Measurements from ENCODE around the gene ZNF652.
A peak's percentile ranks its signal among the peaks of the same experiment; 100 is the strongest.
"Not testable (repeated sequence)": the region's sequence is repeated elsewhere in the genome, so short reads cannot be mapped to it uniquely, and the experiment has no call there.

Gene ZNF652

GRCh38 chr17:49369760-49370159 is 7.7 kb upstream of the ZNF652 start:
- H3K4me3 ChIP-seq (ENCODE audit: low read length in 2 of 2), result no peak overlapping the region
- no peaks in the 10 kb centered on the region for H3K9me3 ChIP-seq (ENCODE audit: control insufficient read depth in 2 of 2, low read length in 2 of 2)
- no peaks in the 10 kb centered on the region for H3K27me3 ChIP-seq (ENCODE audit: control insufficient read depth in 1 of 2, insufficient read depth in 2 of 2, low read length in 2 of 2)
- no peaks in the 10 kb centered on the region for H3K36me3 ChIP-seq (ENCODE audit: control insufficient read depth in 2 of 2, insufficient read depth in 2 of 2, low read length in 2 of 2)
- H3K9ac ChIP-seq (ENCODE audit: low read length in 2 of 2), result no peak overlapping the region
- H3K27ac ChIP-seq (ENCODE audit: low read length), result no peak overlapping the region
- no peaks in the 10 kb centered on the region for H3K4me1 ChIP-seq (ENCODE audit: control insufficient read depth, insufficient read depth, low read length)

DNA sequence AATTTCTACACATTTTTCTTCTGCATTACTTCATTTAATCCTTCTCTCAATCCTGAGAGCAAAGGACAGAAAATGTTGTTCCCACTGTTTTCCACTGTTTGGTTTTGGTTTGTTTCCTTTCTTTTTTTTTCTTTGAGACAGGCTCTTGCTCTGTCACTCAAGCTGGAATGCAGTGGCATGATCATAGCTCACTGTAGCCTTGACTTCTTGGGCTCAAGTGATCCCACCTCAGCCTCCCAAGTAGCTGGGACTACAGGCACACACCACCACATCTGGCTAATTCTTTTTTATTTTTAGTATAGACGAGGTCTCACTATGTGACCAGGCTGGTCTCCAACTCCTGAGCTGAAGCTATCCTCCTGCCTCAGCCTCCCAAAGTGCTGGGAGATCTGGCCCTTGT is 7.0 kb upstream of the ZNF652 start:
- Histone ChIP-seq H3K4me3 (ENCODE audit: low read length in 2 of 2) (no peak overlapping the region), H3K4me1 (ENCODE audit: control insufficient read depth, insufficient read depth, low read length) (no peaks in the 10 kb centered on the region), H3K9ac (ENCODE audit: low read length in 2 of 2) (no peak overlapping the region)

GRCh38 chr17:49365667-49366066 is 3.6 kb upstream of the ZNF652 start:
- Histone ChIP-seq H3K27ac (ENCODE audit: low read length) (no peak overlapping the region), H3K4me3 (ENCODE audit: low read length in 2 of 2) (no peak overlapping the region), H3K4me1 (ENCODE audit: control insufficient read depth, insufficient read depth, low read length) (peaks cover 10% of the 10 kb centered on the region), H3K9me3 (ENCODE audit: control insufficient read depth in 2 of 2, low read length in 2 of 2) (no peaks in the 10 kb centered on the region), H3K36me3 (ENCODE audit: control insufficient read depth in 2 of 2, insufficient read depth in 2 of 2, low read length in 2 of 2) (no peaks in the 10 kb centered on the region), H3K27me3 (ENCODE audit: control insufficient read depth in 1 of 2, insufficient read depth in 2 of 2, low read length in 2 of 2) (no peaks in the 10 kb centered on the region), H3K9ac (ENCODE audit: low read length in 2 of 2) (no peak overlapping the region)

More for the DNA sequence above, 7.0 kb upstream of the ZNF652 start:
- H3K36me3 ChIP-seq (ENCODE audit: control insufficient read depth in 2 of 2, insufficient read depth in 2 of 2, low read length in 2 of 2), result no peaks in the 10 kb centered on the region
- H3K27ac ChIP-seq (ENCODE audit: low read length), result no peak overlapping the region
- no peaks in the 10 kb centered on the region for H3K9me3 ChIP-seq (ENCODE audit: control insufficient read depth in 2 of 2, low read length in 2 of 2)
- H3K27me3 ChIP-seq (ENCODE audit: control insufficient read depth in 1 of 2, insufficient read depth in 2 of 2, low read length in 2 of 2), result no peaks in the 10 kb centered on the region

DNA sequence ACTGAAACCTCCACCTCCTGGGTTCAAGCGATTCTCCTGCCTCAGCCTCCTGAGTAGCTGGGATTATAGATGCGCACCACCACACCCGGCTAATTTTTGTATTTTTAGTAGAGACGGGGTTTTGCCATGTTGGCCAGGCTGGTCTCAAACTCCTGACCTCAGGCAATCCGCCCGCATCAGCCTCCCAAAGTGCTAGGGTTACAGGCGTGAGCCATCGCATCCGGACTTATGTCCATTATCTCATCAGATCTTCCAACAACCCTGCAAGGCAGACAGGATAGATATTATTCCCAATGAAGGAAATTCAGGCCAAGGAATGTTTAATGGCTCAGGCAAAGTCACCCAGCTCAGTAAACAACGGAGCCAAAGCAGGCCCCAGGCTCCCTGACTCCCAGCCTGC is 3.1 kb upstream of the ZNF652 start:
- not testable (repeated sequence) for H3K4me3 ChIP-seq (ENCODE audit: low read length in 2 of 2); H3K9me3 ChIP-seq (ENCODE audit: control insufficient read depth in 2 of 2, low read length in 2 of 2); H3K27me3 ChIP-seq (ENCODE audit: control insufficient read depth in 1 of 2, insufficient read depth in 2 of 2, low read length in 2 of 2); H3K36me3 ChIP-seq (ENCODE audit: control insufficient read depth in 2 of 2, insufficient read depth in 2 of 2, low read length in 2 of 2); H3K27ac ChIP-seq (ENCODE audit: low read length); H3K9ac ChIP-seq (ENCODE audit: low read length in 2 of 2)
- peaks cover 15% of the 10 kb centered on the region for H3K4me1 ChIP-seq (ENCODE audit: control insufficient read depth, insufficient read depth, low read length)

DNA sequence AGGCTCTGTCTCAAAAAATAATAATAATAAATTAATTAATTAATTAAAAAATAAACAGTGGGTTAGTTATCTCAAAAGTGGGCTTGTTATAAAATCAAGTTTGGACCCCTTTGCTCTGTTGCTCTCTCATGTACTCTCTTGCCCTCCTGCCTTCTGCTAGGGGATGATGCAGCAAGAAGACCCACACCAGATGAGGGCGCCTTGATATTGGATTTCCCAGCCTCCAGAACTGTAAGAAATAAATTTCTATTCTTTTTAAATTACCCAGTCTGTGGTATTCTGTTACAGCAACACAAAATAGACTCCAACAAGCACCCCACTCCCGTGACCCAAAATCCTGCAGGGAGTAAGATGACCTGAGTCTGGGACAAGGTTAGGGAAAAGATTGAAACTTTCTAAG is 2.1 kb upstream of the ZNF652 start:
- Histone ChIP-seq H3K27me3 (ENCODE audit: control insufficient read depth in 1 of 2, insufficient read depth in 2 of 2, low read length in 2 of 2) (no peaks in the 10 kb centered on the region), H3K4me3 (ENCODE audit: low read length in 2 of 2) (no peak overlapping the region), H3K9ac (ENCODE audit: low read length in 2 of 2) (no peak overlapping the region), H3K36me3 (ENCODE audit: control insufficient read depth in 2 of 2, insufficient read depth in 2 of 2, low read length in 2 of 2) (no peaks in the 10 kb centered on the region), H3K9me3 (ENCODE audit: control insufficient read depth in 2 of 2, low read length in 2 of 2) (no peaks in the 10 kb centered on the region), H3K27ac (ENCODE audit: low read length) (no peak overlapping the region), H3K4me1 (ENCODE audit: control insufficient read depth, insufficient read depth, low read length) (peaks cover 19% of the 10 kb centered on the region)

GRCh38 chr17:49363251-49363650 is 1.2 kb upstream of the ZNF652 start:
- peaks cover 23% of the 10 kb centered on the region for H3K4me1 ChIP-seq (ENCODE audit: control insufficient read depth, insufficient read depth, low read length)
- H3K9ac ChIP-seq (ENCODE audit: low read length in 2 of 2), result no peak overlapping the region
- H3K27me3 ChIP-seq (ENCODE audit: control insufficient read depth in 1 of 2, insufficient read depth in 2 of 2, low read length in 2 of 2), result no peaks in the 10 kb centered on the region
- H3K36me3 ChIP-seq (ENCODE audit: control insufficient read depth in 2 of 2, insufficient read depth in 2 of 2, low read length in 2 of 2), result no peaks in the 10 kb centered on the region
- no peak overlapping the region for H3K27ac ChIP-seq (ENCODE audit: low read length)
- no peak overlapping the region for H3K4me3 ChIP-seq (ENCODE audit: low read length in 2 of 2)
- H3K9me3 ChIP-seq (ENCODE audit: control insufficient read depth in 2 of 2, low read length in 2 of 2), result no peaks in the 10 kb centered on the region

- H3K9me3 ChIP-seq (ENCODE audit: control insufficient read depth in 2 of 2, low read length in 2 of 2), result no peaks in the 10 kb centered on the region
- peak overlapping the region; percentile 36 to 59 for H3K9ac ChIP-seq (ENCODE audit: low read length in 2 of 2)
- peak overlapping the region; percentile 64 for H3K27ac ChIP-seq (ENCODE audit: low read length)
- no peaks in the 10 kb centered on the region for H3K27me3 ChIP-seq (ENCODE audit: control insufficient read depth in 1 of 2, insufficient read depth in 2 of 2, low read length in 2 of 2)
- no peaks in the 10 kb centered on the region for H3K36me3 ChIP-seq (ENCODE audit: control insufficient read depth in 2 of 2, insufficient read depth in 2 of 2, low read length in 2 of 2)
- peak overlapping the region; percentile 44 to 74 for H3K4me3 ChIP-seq (ENCODE audit: low read length in 2 of 2)
- peaks cover 23% of the 10 kb centered on the region for H3K4me1 ChIP-seq (ENCODE audit: control insufficient read depth, insufficient read depth, low read length)
Observed at GRCh38 chr17:49362723-49363117, 670 bp upstream of the ZNF652 start.

- H3K4me1 ChIP-seq (ENCODE audit: control insufficient read depth, insufficient read depth, low read length), result peaks cover 23% of the 10 kb centered on the region
- peak overlapping the region; percentile 83 to 90 for H3K4me3 ChIP-seq (ENCODE audit: low read length in 2 of 2)
- no peaks in the 10 kb centered on the region for H3K9me3 ChIP-seq (ENCODE audit: control insufficient read depth in 2 of 2, low read length in 2 of 2)
- peak overlapping the region; percentile 67 for H3K27ac ChIP-seq (ENCODE audit: low read length)
- no peaks in the 10 kb centered on the region for H3K27me3 ChIP-seq (ENCODE audit: control insufficient read depth in 1 of 2, insufficient read depth in 2 of 2, low read length in 2 of 2)
- peak overlapping the region; percentile 76 to 82 for H3K9ac ChIP-seq (ENCODE audit: low read length in 2 of 2)
- no peaks in the 10 kb centered on the region for H3K36me3 ChIP-seq (ENCODE audit: control insufficient read depth in 2 of 2, insufficient read depth in 2 of 2, low read length in 2 of 2)
Observed at GRCh38 chr17:49361129-49361901, 735 bp downstream of the ZNF652 start.

- Histone ChIP-seq H3K27ac (ENCODE audit: low read length) (peak overlapping the region; percentile 67), H3K9ac (ENCODE audit: low read length in 2 of 2) (peak overlapping the region; percentile 76 to 82), H3K27me3 (ENCODE audit: control insufficient read depth in 1 of 2, insufficient read depth in 2 of 2, low read length in 2 of 2) (no peaks in the 10 kb centered on the region), H3K4me1 (ENCODE audit: control insufficient read depth, insufficient read depth, low read length) (peaks cover 23% of the 10 kb centered on the region), H3K9me3 (ENCODE audit: control insufficient read depth in 2 of 2, low read length in 2 of 2) (no peaks in the 10 kb centered on the region), H3K4me3 (ENCODE audit: low read length in 2 of 2) (peak overlapping the region; percentile 83 to 90), H3K36me3 (ENCODE audit: control insufficient read depth in 2 of 2, insufficient read depth in 2 of 2, low read length in 2 of 2) (no peaks in the 10 kb centered on the region)
Observed at GRCh38 chr17:49360796-49361128, 1.3 kb downstream of the ZNF652 start.

DNA sequence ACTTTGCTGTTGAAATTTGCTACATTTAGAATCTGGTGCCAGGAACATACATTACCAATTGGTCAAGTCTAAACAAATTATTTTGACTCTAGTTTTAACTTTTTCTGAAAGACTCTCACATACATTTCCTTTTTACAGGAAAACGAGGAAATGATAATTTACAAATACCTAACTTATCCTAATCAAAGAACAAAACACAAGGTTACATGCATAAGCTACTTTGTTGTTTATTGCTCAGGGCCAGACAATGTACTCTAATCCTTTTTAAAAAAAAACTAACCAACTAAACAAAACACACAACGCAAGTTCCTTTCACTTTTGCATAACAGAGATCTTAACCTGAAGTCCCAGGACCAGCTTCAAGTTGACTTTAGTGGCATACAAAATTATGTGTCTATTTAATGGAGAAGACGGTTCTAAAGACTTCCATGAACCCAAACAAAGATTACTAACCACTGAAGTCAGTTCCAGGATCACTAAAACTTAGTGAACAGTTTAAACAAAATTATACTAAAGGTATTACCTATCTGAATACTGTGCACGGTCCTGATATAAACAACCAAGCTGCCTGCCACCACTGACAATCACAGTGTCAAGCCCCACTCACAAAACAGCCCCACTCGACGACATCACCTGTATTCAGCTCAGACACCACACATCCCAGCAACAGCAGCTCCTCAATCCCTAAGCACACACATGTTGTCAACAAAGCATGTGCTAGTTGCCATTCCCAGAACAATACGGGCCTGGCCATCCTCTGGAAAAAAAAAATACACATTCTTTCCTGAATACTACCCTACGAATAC is 1.9 kb downstream of the ZNF652 start:
- Histone ChIP-seq H3K9me3 (ENCODE audit: control insufficient read depth in 2 of 2, low read length in 2 of 2) (no peaks in the 10 kb centered on the region), H3K27ac (ENCODE audit: low read length) (no peak overlapping the region), H3K27me3 (ENCODE audit: control insufficient read depth in 1 of 2, insufficient read depth in 2 of 2, low read length in 2 of 2) (no peaks in the 10 kb centered on the region), H3K4me1 (ENCODE audit: control insufficient read depth, insufficient read depth, low read length) (peaks cover 23% of the 10 kb centered on the region), H3K36me3 (ENCODE audit: control insufficient read depth in 2 of 2, insufficient read depth in 2 of 2, low read length in 2 of 2) (no peaks in the 10 kb centered on the region), H3K9ac (ENCODE audit: low read length in 2 of 2) (peak overlapping the region; percentile 76 to 82), H3K4me3 (ENCODE audit: low read length in 2 of 2) (peak overlapping the region; percentile 83 to 90)
